HL-60/S4 (cell line): Measurements from ENCODE around the gene NLGN2.

Experiments
- in situ Hi-C: fragments of 300-500 bp; cut with MboI; formaldehyde crosslinking; loops from 2 replicates; pipeline ENCODE4 v1.14.3; 2022; ENCODE audit warnings: low sequenced_read_pairs

The NLGN2 gene

GRCh38 chr17:7435676-7436555 is 28.3 kb downstream of the NLGN2 start:
- in situ Hi-C loops = no loop called here

DNA sequence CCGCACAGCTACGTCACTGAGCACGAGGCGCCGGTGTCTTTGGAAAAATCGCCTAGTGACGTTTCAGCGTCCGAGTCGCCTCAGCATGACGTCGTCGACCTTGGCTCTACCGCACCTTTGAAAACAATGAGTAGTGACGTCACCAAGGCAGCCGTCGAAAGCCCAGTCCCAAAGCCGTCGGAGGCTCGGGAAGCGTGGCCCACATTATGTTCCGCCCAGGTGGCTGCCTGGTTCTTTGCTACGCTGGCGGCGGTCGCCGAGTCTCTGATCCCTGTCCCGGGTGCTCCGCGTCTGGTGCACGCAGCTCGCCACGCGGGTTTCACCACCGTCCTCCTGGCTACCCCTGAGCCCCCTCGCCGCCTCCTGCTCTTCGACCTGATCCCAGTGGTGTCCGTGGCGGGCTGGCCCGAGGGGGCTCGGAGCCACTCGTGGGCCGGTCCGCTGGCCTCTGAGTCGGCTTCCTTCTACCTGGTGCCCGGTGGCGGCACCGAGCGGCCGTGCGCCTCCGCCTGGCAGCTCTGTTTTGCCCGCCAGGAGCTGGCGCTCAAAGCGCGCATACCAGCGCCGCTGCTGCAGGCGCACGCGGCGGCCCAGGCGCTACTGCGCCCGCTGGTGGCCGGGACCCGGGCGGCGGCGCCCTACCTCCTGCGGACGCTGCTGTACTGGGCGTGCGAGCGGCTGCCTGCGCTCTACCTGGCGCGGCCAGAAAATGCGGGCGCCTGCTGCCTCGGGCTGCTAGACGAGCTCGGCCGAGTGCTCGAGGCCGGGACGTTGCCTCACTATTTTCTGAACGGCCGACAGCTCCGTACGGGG is 29.1 kb downstream of the NLGN2 start:
- in situ Hi-C loops = no loop called here

DNA sequence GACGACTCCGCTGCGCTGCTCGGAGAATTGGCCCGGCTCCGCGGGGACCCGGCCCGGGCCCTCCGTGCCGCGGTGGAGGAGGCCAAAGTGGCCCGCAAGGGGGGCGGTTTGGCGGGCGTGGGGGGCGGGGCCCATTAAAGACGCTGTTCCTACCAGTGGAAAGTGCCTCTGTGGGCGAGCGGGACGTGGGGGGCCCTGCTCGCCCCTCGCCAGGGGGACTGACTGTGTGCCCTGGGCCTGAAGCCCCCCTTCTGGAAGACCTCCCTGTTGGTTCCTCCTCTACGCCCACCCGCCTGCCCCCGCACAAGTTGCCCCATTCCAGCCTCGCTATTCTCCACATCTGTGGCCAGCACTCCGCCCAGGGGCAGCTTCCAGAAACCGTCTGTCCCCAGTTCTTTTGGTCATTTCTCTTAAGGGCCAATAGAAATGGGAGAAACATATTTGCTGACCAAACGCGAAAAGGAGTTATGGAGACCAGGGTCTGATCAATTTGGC is 29.8 kb downstream of the NLGN2 start:
- in situ Hi-C loops = no loop called here

GRCh38 chr17:7437950-7438614 is 30.4 kb downstream of the NLGN2 start:
- in situ Hi-C loops = no loop called here

DNA sequence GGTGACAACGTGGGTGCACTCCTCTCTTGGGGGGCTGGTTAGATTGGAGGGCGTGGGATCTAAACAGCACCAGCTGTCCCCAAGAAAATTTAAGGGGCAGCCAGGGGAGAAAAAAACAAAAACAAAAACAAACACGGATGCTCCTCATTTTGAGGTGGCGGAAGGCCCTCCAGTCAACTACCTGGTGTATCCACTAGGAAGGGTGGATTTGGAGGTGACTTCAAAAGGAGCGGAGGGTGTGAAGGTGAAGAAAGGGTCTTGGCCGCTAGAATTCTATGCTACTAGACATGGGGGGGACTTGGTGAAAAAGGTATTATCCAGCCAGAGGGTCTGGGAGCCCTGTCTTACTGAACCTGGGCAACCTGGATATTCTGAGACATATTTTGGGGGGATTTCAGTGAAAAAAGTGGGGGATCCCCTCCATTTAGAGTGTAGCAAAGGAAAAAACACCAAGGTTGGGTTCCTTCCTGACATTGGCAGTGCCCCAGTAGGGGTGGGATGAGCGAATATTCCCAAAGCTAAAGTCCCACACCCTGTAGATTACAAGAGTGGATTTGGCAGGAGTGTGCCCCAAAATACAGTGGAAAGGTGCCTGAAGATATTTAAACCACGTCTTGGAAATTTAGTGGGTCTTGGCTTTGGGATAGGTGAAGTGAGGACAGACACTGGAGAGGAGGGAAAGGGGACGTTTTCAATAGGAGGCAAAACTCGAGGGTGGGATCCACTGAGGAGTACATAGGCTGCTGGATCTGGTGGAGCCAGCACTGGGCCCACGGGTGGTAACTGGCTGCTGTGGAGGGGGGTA is 31.2 kb downstream of the NLGN2 start:
- in situ Hi-C loops = no loop called here

DNA sequence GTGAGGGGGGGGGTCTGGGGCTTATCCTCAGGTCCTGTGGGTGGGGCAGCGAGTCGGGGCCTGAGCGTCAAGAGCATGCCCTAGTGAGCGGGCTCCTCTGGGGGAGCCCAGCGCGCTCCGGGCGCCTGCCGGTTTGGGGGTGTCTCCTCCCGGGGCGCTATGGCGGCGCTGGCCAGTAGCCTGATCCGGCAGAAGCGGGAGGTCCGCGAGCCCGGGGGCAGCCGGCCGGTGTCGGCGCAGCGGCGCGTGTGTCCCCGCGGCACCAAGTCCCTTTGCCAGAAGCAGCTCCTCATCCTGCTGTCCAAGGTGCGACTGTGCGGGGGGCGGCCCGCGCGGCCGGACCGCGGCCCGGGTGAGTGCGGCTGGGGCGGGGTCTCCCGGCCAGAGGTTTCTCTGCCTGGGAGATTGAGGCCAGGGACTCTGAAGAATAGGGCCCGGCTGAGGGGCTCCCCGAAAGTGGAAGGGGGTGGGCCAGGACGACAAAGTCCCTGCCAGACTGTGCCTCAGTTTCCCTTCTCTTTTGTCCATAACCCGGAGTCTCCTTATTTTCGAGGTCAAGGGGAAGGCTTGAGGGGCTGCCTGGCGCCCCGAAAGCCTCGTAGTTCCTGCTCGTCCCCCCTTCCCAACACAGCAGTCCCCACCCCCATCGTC is 31.9 kb downstream of the NLGN2 start, which contains the start of gene FGF11:
Gene FGF11, plus strand, starts transcription at position 51 of the 651 bp plus-strand sequence. Its CDS starts 109 bp downstream, at position 160.
- in situ Hi-C loops = no loop called here

- in situ Hi-C loops = no loop called here
Measured at GRCh38 chr17:7440113-7440833, 32.6 kb downstream of the NLGN2 start.

DNA sequence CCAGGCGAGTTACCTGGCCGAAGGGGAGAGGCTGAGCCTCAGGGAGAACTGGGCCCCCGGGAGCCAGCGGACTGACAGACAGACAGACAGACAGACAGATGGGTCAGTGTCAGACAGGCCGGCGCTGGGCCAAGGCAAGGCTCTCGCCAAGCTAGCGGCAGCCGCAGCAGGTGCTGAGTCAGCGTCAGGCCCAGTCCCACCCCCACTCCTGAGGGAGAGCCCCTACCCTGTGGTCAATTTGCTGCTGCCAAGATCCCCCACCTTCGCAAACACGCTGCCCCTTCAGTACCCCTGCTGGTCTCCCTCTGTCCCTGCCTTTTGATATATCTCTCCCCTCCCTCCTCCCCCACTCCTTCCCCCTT is 33.2 kb downstream of the NLGN2 start:
- in situ Hi-C loops = no loop called here

GRCh38 chr17:7441266-7441665 is 33.6 kb downstream of the NLGN2 start:
- in situ Hi-C loops = no loop called here

DNA sequence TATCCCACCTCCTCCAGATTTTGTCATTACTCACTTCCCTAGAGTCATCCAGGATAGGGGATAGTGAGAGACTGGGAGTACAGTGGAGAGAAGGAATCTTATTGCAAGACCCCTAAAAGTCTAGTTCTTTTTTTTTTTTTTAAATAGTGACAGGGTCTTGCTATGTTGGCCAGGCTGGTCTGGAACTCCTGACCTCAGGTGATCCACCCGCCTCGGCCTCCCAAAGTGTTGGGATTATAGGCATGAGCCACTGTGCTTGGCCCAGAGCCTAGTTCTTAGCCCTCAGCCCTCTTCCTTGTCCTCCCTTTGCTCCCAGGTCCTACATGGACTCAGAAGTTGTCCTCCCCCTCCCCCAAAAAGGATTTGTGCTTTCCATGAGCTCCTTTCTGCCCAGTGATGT is 34.5 kb downstream of the NLGN2 start:
- in situ Hi-C loops = no loop called here

- in situ Hi-C loops = no loop called here
Measured at GRCh38 chr17:7443499-7444485, 36.1 kb downstream of the NLGN2 start.

- in situ Hi-C loops = no loop called here
Measured at GRCh38 chr17:7444682-7445618, 37.3 kb downstream of the NLGN2 start, which contains the start of gene CHRNB1. TSS of gene CHRNB1 (plus strand) at chr17:7445061. CDS start at chr17:7445128, 67 bp downstream.

DNA sequence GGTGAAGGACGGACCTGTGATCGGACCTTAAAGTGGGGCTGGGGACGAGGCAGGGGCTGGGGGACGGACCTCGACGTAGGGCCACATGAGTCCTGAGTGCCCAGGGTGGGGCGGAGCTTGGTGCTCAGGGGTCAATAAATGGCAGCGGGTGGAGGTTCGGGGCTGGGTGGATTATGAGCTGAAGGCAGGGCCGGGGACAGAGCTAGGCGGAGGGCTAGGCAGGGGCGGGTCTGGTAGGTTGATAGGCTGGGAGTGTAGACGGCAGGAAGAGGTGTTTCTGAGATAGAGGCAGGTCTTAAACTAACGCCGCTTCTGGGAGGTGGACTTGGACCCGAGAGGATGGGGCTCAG is 37.9 kb downstream of the NLGN2 start:
- in situ Hi-C loops = no loop called here

GRCh38 chr17:7448461-7448860 is 40.8 kb downstream of the NLGN2 start:
- in situ Hi-C loops = no loop called here

DNA sequence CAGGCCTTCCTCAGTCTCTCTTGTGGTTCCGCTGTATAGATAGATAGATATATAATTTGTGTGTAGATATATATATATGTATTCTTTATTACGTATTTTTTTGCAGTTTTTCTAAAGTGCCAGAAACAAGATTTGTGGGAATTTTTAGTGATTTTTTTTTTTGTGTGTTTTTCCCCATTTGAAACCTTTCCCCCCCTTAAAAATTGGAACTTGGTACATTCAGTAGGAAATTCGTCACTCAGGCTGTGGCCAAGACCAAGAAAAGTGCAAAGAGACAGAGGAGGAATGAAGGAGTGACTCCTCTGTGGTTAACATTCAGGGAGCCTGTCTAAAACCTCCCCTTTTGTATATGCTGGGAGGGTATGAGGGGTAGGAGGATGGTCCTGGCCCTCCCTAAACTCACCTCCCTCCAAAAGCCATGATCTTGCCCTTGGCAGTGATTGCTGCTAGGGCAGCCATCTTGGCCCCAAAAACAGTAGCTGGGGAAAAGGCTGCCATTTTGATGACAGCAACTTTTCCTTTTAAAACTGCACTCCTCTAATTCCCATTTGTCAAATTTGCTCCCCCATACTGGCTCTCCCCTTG is 52.4 kb downstream of the NLGN2 start:
- in situ Hi-C loops = no loop called here

GRCh38 chr17:7460850-7461660 is 53.4 kb downstream of the NLGN2 start:
- in situ Hi-C loops = no loop called here
